Activated CD8-positive, alpha-beta memory T cell treated with anti-CD3 and anti-CD28 coated beads for 4 hours (primary cell): Measurements from ENCODE around the gene USP22.
A peak's percentile ranks its signal among the peaks of the same experiment; 100 is the strongest.

Experiments
- DNase-seq, 2 donors: peaks; one replicate each; pipeline ENCODE4 v3.0.0-alpha.2; 2020; ENCODE audit warnings: low read depth in 2 of 2

Gene USP22

DNA sequence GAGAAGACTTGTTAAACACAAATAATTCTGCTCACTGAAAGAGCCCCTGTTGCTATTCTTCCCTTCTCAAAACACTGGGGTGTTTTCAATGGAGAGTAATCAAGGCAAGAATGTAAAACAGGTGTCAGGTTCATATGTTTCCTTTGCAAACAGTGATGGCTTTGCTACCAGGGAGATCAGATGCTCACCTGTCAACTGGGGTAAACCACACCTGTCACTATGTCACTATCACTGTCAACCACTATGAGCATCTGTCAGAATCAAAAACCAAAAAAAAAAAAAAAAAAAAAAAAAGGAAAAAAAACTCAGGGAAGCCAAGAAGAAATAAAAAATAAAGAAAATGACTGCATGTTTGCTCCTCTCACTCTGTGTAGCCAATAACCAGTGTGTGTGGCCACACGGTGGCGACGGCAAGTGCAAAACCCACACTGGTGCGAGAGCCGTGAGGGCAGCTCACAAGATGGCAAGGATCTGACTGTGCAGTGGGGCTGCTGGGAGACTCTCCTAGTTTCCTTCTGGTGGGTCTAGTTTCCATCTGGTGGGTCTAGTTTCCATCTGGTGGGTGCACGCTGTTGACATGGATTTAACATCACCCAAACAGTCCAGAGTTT lies 22.7 kb downstream of the USP22 start:
- DNase-seq = peak in 1 of 2 donors; percentile 8

DNA sequence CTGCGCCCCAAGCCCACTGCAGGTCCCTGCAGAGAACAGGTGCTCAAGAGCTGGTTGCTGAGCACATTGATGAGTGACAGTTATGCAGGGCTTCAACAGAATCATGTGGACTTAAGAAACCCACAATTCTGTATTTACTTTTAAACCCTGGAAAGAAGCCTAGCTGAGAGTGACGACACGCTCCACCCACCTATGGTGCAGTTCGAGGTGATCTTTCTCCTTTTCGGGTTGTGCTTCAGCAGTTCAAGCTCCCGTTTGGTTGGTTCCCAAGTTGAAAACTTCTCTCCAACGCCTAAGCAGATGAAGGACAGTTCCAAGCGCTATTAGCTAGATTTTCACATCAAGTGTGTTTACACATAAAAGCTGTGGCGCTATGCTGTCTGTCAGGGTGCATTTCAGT lies 23.9 kb downstream of the USP22 start:
- DNase-seq = no peak

DNA sequence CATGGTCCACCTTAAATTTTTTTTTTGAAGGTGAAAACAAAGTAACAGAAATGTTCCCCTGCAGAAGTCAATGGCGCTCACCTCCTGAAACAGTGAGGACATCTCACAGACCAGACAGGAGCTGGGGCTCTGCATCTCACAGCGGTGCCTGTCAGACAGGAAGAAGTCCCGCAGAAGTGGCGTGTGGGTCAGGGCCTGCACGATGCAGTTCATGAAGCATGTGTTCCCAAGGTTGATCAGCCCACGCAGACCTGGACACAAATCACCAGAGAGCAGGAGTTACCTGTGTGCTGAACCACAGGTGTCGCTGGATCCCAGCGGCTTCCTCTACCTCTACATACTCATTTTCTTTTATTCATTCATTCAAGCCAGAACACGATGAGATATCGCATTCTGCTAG lies 24.9 kb downstream of the USP22 start:
- no peak for DNase-seq

DNA sequence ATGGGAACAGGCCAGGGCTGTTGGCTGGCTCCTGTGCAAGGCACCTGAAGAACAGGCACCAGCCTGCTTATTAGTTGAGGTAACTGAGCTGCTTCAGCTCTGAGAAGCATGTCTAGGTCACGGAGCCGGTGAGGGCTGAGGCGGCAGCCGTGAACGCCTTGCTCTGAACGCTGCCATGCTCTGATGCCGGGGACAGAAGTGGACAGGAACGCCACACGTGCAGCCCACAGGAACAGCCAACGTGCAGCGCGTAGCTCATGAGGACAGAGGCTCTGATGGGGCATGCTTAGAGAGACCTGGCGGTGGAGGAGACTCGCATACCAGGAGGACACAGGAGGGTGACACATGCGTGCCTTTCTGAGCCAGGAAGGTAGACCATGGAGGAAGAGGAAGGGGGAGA lies 25.6 kb downstream of the USP22 start:
- no peak for DNase-seq

DNA sequence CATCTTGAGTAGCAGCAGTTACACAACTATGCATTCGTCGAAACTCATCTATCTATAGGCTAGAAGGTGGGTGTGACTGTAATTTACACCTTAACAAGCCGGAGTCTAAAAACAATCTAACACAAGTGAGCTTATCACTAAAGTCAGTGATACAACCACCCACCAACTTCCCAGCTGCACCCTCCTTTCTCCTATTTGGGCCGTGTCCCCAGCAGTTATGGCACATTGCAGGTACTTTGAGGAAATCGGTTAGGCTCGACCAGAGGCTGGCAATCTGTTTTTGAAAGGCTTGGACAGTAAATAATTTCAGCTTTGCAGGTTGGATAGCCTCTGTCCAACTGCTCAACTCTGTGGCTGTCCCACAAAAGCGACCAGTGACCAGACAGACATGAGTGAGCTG lies 26.0 kb downstream of the USP22 start:
- no peak for DNase-seq

DNA sequence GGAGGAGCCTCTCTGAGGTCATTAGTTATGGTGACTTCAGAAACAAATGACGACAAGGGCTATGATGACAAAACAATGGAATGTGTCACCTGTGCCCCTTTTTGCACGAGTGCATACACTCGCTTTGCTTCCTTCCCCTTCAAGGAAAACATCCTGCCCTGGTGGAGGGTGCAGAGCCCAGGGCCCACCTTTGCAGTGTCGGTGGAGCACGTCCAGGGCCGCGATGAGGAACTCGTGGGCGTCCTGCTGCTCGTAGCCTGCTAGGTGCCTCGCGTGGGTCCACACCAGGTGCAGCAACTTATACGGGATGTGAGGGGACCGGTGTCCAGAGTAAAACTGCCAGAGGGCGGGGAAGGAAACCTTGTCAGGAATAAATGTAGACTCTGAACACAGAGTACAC lies 27.2 kb downstream of the USP22 start:
- no peak for DNase-seq

DNA sequence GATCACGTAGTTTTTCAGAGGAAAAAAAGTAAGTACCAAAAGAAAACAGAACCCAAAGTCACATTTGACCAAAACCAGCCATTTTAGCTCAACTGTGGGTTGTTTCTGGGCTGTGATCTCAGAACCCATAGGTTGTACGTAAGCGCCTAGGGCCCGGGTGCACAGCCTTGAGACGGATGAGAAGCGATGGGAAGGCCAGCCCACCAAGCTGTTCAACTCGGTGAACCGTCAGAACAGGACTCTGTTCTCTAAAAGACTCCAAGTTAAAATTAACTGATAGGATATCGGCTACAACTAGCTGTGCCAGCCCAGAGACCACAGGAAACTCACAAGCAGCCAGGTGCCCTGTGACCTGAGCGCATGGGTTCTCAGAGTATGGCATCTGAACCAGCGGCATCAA lies 28.3 kb downstream of the USP22 start:
- DNase-seq = no peak

DNA sequence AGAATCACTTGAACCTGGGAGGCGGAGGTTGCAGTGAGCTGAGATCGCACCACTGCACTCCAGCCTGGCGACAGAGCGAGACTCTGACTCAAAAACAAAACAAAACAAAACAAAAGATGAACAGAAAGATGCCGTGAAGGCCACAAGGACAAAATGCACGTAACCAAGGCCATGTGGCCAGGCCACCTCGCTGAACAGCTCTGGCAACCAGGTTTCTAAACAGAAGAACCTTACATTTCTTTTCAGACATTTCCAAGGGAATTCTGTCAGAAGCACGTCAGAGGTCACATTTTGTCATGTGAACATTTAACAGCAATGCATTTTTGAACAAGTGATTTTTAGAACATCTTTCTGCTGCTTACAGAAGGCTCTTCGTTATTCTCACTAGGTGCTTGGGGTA lies 28.8 kb downstream of the USP22 start:
- no peak for DNase-seq

DNA sequence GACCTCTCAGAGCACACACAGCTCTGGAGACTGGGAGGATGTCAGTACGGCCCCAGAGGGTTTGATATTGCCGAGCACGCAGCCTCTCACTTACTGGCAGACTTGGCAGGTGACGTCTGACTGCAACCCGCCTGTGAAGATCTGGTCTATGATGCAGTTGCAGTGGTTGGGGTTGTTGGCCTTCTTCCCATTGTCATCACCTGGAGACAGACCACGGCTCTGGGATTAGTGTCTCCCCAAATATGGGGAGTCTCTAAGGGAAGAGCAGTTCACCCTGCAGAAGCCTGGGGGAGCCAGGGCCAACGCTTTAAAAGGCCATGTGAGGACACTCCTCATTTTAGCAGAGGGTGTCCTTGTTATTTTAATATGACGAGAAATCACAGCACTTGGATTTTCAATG lies 30.1 kb downstream of the USP22 start:
- DNase-seq = no peak

DNA sequence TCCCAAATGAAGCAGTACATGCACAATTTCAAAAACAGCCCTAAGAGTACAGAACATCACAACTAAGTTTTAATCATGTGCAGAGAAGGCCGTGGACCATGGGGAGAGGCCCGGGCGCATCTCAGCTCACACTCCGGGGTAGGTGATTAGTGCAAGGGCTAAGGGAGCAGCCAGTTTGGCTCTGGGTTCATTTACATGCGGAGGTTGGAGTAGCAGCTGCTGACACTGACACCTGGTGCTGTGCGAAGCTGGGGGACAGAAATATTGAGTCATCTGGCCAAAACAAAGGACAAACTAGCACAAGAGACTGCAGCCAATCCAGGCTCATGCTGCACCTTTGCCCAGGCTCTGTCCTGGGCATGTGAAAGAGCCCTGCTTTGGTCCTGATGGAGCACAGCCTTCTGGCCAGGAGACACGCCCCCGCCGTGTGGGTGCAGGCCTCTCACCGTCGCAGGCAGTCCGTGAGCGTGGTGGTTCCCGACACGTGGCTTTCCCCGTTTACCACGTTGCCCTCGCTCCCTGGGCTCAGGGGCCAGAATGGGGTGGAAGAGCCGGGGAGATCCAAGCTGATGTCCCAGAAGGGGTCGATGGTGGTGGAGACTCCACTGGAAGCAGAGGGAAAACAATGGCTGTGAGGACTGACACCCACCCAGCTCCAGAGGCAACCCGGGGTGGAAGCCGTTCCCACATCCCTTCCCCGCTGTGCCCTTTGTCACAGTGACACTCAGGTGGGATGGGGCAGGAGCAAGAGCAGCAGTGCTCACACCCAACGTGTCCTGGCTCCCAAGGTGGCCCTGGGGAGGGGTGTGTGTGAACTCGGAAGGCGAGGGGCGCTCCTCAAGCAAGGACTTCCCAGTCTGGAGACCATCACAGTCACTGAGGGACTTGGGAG lies 31.9 kb downstream of the USP22 start:
- no peak for DNase-seq

DNA sequence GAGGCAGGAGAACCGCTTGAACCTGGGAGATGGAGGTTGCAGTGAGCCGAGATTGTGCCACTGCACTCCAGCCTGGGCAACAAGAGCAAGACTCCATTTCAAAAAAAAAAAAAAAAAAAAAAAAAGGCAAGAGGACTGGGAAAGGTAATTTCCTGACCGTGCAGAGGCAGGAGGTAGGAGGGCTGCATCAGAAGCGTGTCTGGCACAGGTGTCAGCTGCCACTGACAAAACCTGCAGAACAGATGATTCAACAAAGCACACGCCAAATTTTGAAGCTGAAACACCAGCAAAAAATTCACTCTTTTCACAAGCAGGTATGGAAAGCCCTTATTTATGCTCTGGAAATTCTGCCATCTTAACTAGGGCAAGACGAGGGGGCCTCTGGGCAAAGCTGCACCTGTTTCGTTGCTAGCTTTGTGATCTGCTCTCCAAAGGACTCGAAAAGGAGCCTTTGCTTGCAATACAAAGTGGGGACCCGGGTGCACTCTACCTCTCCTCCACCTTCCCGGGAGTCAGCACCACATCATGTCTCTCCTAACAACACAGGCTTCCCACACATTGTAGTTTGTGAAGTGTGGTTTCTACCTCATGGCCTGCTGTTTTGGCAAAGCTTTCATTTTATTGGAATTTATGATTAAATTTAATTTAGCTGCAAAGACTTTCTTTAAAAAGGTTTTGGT lies 33.7 kb downstream of the USP22 start:
- no peak for DNase-seq

DNA sequence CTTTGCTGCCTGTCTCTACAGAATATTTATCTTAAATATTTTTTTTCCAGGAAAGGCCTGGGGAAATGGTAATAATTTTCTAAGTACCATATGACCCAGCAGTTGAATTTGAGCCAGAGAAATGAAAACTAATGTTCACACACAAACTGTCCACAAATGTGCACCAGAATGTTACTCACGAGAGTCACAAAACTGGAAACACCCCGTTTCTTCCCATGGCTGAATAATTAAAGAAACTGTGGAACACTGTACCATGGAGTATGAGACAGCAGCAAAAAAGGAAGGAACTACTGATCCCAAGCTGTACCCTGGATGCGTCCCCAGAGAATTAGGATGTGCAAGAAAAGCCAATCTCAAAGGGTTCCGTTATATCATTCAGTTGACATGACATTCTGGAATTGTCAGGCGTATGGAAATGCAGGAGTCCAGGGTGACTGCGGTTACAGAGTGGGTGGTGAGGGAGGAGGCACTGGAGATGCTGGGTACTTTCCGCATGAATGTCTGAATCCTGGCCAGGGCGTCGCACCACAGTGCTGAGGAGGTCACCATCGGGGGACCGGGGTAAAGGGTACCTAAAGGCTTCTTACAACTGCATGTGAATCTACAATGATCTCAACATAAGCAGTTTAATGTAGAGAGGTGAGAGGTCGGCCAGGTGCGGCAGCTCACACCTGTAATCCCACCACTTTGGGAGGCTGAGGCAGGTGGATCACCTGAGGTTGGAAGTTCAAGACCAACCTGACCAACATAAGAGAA lies 34.5 kb downstream of the USP22 start:
- no peak for DNase-seq

DNA sequence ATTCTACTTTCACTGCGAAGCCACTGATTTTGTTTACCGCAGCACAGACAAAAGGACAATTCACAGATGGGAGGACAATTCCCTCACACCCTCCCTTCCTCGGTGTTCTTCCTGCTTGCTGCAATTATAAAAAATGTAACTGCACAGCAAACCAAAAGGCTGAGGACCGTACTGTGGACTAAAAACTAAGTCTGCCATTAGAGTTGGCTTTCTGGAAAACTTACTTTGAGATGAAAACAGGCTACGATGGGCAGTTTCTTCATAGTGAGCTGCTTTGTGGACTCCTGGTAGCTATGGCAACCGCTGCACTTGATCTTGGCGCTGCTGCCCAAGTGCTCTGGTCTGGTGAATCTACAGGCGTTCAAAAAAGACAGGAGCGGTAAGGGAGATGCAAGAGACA lies 35.2 kb downstream of the USP22 start:
- DNase-seq = no peak

DNA sequence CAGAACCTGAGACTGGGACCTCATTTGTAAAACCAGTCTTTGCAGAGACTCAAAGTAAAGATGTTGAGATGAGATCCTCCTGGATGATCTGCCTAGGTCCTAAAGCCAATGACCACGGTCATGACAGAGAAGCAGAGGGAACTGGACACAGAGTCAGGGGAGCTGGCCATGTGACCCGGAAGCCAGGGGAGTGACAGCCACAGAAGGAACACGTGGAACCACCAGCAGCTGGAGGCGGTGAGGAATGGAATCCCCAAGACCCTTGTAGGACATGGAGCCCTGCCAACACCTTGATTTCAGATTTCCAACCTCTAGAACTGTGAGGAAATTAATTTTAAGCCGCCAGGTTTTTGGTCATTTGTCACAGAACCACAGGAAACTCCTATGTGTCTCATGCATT lies 37.0 kb downstream of the USP22 start:
- no peak for DNase-seq

DNA sequence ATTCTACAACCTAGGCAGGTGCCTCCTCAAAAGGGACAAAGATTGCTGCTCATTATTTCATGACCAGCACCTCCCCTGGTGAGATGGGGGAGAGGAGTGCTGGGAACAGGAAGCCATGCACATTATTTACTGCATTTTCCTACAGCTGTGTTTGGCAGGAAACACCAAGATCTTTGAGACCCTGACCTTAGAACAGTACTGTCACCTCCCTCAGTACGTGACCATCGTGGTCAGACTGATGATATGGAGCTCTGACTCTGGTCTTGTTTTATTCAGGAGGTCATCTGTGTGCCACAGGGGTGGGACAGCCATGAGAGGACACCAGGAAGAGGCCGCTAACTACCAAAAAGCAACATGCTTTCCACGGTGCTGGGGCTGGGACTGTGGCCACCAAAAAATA lies 37.4 kb downstream of the USP22 start:
- DNase-seq = no peak

DNA sequence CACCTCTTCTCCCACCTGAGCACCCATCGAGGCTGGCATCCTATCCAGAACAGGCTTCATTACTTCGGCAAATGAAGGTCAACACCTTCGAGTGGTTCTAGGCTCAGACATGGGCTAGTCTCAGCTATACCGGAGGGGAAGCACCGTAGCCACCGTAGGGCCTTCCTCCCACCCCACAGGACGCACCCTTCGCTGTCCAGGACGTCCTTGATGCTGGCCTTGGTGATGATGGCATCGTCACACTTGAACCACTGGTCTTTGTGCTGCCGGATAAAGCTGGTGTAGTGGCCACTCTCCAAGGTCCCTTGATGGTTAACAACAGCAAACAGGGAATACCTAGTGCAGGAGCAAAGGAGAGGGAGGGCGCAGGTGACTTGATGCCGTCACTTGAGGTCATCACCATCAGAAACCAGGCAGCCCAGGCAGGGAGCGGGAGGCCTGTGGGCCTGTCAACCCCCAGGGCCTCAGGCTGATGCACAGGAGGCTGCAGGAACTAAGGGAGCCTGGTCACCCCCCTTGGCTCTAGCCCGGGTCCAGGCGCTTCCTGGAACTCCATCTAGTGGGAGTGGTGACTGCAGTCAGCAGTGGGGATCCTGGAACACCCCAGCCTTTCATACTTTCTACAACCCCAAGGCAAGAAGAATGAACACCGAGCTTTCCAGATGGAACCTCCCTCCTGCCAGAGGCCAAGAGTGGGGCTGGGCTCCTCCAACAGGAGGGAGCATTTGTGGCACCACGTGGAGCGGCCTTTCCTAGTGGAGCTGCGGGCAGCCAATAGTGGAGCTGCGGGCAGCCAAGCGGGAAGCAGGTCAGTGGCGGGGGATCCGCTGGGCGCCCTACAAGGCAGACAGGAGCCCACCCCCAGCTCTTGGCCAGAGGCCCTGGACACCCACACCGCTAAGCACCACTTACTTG lies 38.5 kb downstream of the USP22 start:
- no peak for DNase-seq

DNA sequence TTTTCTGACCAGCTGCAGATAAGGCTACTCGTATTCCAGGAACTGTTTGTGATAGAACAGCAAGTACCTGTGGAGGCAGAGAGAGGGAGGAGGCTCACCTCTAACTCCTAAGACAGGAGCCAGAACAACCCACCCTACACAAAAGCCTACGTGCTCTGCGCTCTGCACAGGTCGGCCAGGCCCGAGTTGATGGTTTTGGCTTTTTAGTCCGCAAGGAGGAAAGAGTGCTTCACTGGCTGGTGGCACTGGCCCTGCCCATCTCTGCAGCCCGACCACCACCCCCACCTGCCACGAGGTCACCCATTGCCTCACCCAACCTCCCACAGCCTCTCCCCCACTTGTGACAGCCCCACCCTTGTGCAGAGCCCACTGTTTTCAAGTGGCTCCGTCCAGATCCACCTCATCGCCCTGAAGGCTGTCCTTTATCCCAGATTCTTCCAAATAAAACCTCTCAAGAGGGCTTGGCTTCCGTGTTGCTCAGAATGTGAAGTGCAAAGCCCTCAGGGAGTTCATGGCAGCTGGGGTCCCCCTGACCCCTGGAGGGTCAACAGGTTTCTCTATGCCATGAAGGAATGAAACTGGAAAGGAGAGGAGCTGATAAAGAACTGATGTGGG lies 39.7 kb downstream of the USP22 start:
- no peak for DNase-seq

DNA sequence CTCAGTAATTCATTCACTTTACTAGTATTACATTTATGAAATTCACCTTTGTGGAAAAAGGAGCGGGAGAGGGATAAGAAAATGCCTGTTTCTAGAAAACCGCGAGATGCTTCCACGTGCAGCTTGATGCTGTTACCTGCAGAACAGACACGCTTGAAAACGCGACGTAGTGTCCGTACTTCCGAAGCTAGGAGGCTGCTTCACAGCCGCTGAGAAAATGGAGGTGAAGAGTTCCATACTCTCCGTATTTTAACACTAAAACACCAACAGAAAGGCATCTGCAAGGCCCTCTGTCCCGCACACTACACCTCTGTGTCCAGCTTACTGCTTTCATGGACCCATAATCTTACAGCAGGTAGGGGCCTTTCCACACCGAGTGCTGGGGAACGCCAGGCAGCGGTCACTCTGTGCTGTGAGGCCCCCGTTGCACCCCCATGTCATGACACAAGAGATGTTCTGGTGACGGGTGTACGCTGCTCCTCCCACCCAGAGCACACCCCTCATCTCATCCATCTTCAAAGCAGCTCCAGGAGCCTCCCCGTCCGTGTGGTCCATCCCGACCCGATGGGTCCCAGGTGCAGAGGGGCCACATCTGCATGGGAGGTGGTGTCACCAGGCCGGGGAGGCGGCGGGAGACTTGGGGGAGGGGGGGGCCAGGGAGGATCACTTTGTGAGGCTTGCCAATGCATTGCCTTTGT lies 40.4 kb downstream of the USP22 start:
- DNase-seq = no peak

DNA sequence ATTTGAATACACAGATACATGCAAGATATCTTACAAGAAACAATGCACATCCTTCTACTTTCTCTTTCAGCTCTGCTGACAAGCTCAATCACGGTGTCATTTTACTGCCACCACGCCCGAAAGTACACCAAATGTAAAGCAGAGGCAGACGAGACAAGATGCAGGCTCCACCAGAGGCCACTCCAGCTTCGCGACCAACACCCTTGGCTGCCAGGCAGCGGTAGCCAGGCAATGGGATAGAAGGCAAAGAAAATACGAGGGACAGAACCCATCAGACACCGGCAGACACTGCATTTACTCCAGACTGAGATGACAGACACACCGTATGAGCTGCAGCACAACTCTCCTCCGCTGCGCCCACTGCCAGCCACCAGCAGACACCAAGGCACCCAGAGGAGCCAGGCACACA lies 41.0 kb downstream of the USP22 start:
- no peak for DNase-seq
